CD8-positive, alpha-beta memory T cell (primary cell): Measurements from ENCODE around the gene ZNF324B. TPM values are rescaled to one million over a fixed set of nuclear protein-coding genes. Genes with fewer than 3 reads are reported as not detected.

Experiments
- CTCF ChIA-PET: fragments of 350-600 bp; sonication (Branson Sonifier 250); formaldehyde crosslinking; loops from one replicate; lab custom pipeline; 2021; ENCODE audit warnings: antibody characterized with exemption; lab: Charles Lee
- POLR2A ChIA-PET: fragments of 350-600 bp; sonication (Branson Sonifier 250); formaldehyde crosslinking; loops from one replicate; lab custom pipeline; 2021; ENCODE audit warnings: antibody characterized with exemption; lab: Charles Lee
- DNase-seq, 5 donors: peaks; one replicate each; pipeline versions ENCODE4 v3.0.0 to v3.0.0-alpha.2; 2020 to 2022; ENCODE audit warnings: mixed read lengths in 1 of 5
- H3K27ac ChIP-seq: one replicate; pipeline ENCODE4 v1.7.0; 2013; ENCODE audit warnings: low read depth, mild to moderate bottlenecking, low read length, moderate library complexity
- H3K27me3 ChIP-seq: 2 replicates; pipeline ENCODE4 v1.7.0; 2013; ENCODE audit warnings: low read length, mild to moderate bottlenecking; ENCODE audit not compliant: insufficient read depth, poor library complexity, severe bottlenecking
- H3K36me3 ChIP-seq: 2 replicates; pipeline ENCODE4 v1.7.0; 2013; ENCODE audit warnings: mild to moderate bottlenecking, low read length, moderate library complexity; ENCODE audit not compliant: insufficient read depth
- H3K4me1 ChIP-seq: 2 replicates; pipeline ENCODE4 v1.7.0; 2013; ENCODE audit warnings: mild to moderate bottlenecking, low read length, moderate library complexity; ENCODE audit not compliant: insufficient read depth
- H3K4me3 ChIP-seq: 2 replicates; pipeline ENCODE4 v1.7.0; 2013; ENCODE audit warnings: mild to moderate bottlenecking, low read length
- H3K9me3 ChIP-seq: 2 replicates; pipeline ENCODE4 v1.7.0; 2013; ENCODE audit warnings: mild to moderate bottlenecking, low read length
- H3K27ac Mint-ChIP-seq, 8 donors: one replicate each; pipeline ENCODE4 v1.8.0; 2020 to 2021; ENCODE audit warnings: mixed read lengths in 8 of 8, mild to moderate bottlenecking in 6 of 8, inconsistent platforms in 3 of 8, moderate library complexity in 3 of 8
- H3K27me3 Mint-ChIP-seq, 2 donors: one replicate each; pipeline ENCODE4 v1.8.0; 2020 to 2021; ENCODE audit warnings: mixed read lengths in 2 of 2, mild to moderate bottlenecking in 1 of 2, moderate library complexity in 1 of 2
- H3K36me3 Mint-ChIP-seq, 3 donors: one replicate each; pipeline ENCODE4 v1.8.0; 2020 to 2021; ENCODE audit warnings: mixed read lengths in 3 of 3, inconsistent platforms in 1 of 3, mild to moderate bottlenecking in 1 of 3
- H3K4me1 Mint-ChIP-seq, 3 donors: one replicate each; pipeline ENCODE4 v1.8.0; 2020 to 2021; ENCODE audit warnings: mixed read lengths in 3 of 3, inconsistent platforms in 1 of 3, mild to moderate bottlenecking in 1 of 3
- H3K4me3 Mint-ChIP-seq, 7 donors: one replicate each; pipeline ENCODE4 v1.8.0; 2020 to 2021; ENCODE audit warnings: mixed read lengths in 7 of 7, mild to moderate bottlenecking in 6 of 7, moderate library complexity in 4 of 7, inconsistent platforms in 2 of 7
- H3K9me3 Mint-ChIP-seq, 5 donors: one replicate each; pipeline ENCODE4 v1.8.0; 2020 to 2022; ENCODE audit warnings: mixed read lengths in 5 of 5, mild to moderate bottlenecking in 3 of 5, moderate library complexity in 2 of 5, inconsistent platforms in 1 of 5
- polyA plus RNA-seq: library from polyadenylated mRNA; unstranded; fragments of 300-500 nt; fragmentation: Illumina TruSeq; gene quantifications from one replicate; pipeline ENCODE4 v1.2.3, GENCODE V29; 2021
- total RNA-seq, 2 experiments: library from RNA; stranded (reverse); gene quantifications; one replicate each; pipeline ENCODE4 v1.2.3, GENCODE V29; 2021

ZNF324B gene
- total and polyA plus RNA-seq, 3 experiments from 2014 or later, result 2.9 to 11.3 (median 11.3) TPM

GRCh38 chr19:58491393-58491792 is 40.0 kb downstream of the ZNF324B start:
- Mint-ChIP-seq H3K4me1 (peaks cover 0 to 7% (median 0%) of the 10 kb centered on the region in 3 donors), H3K36me3 (peaks cover 0 to 2% (median 0%) of the 10 kb centered on the region in 3 donors), H3K9me3 (no peaks in the 10 kb centered on the region), H3K27me3 (no peaks in the 10 kb centered on the region), H3K27ac (peak overlapping the region in 1 of 8 donors; percentile 21), H3K4me3 (no peak overlapping the region)
- Histone ChIP-seq H3K27me3 (no peaks in the 10 kb centered on the region), H3K27ac (no peak overlapping the region), H3K4me3 (no peak overlapping the region), H3K4me1 (no peaks in the 10 kb centered on the region), H3K36me3 (no peaks in the 10 kb centered on the region), H3K9me3 (no peaks in the 10 kb centered on the region)
- DNase-seq, result no peak
- POLR2A ChIA-PET, result no interaction called here
- CTCF ChIA-PET, result no interaction called here

- peak overlapping the region in 1 of 8 donors; percentile 39 for H3K27ac Mint-ChIP-seq
Observed at GRCh38 chr19:58492265-58492664, 40.8 kb downstream of the ZNF324B start.

DNA sequence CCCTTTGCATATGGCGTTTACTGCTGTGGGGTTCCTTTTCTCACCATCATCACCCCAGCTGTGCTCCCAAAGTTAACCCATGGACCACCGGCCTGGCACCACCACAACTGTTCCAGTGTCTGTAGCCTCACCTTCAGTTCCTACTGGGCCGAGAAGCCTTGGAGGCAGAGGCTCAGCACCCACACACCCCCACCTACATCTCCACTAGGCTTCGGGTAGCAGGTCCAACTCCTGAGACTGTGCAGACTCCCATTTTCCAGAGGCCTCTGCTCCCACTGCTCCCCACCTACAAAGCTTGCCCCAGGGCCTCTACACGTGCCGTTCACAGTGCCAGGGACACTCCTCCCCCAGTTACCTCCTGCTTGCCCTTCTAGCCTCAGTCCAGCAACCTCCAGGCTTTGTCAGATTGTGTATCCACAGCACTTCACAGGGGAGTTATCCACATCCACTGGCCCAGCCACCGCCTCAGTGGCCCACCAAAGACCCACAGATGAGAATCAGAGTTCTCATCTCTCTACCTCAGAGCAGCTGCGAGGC is 46.3 kb downstream of the ZNF324B start:
- Mint-ChIP-seq H3K4me3 (peak overlapping the region in 5 of 7 donors; percentile 32 to 70 (median 55)), H3K27me3 (peaks cover 0 to 4% of the 10 kb centered on the region in 2 donors), H3K4me1 (peaks cover 25 to 32% (median 26%) of the 10 kb centered on the region in 3 donors), H3K36me3 (peaks cover 0 to 3% (median 0%) of the 10 kb centered on the region in 3 donors), H3K27ac (no peak overlapping the region), H3K9me3 (peaks cover 5 to 12% (median 5%) of the 10 kb centered on the region in 5 donors)
- ChIA-PET CTCF (interaction anchor here (1.1 kb wide), 1 partner anchor 16 kb away, joined by 3 read pairs; no protein-coding TSS in a partner anchor), POLR2A (no interaction called here)
- Histone ChIP-seq H3K27ac (peak overlapping the region; percentile 60), H3K4me3 (peak overlapping the region; percentile 83), H3K27me3 (no peaks in the 10 kb centered on the region), H3K36me3 (no peaks in the 10 kb centered on the region), H3K9me3 (no peaks in the 10 kb centered on the region), H3K4me1 (peaks cover 18% of the 10 kb centered on the region)
- no peak for DNase-seq

More at GRCh38 chr19:58492265-58492664, 40.8 kb downstream of the ZNF324B start:
- H3K9me3 Mint-ChIP-seq, result no peaks in the 10 kb centered on the region
- no peak overlapping the region for H3K4me3 Mint-ChIP-seq
- Histone ChIP-seq H3K27me3 (no peaks in the 10 kb centered on the region), H3K4me1 (peaks cover under 1% of the 10 kb centered on the region), H3K36me3 (no peaks in the 10 kb centered on the region), H3K4me3 (no peak overlapping the region), H3K27ac (no peak overlapping the region), H3K9me3 (no peaks in the 10 kb centered on the region)
- no peak for DNase-seq
- peaks cover 0 to 2% (median 0%) of the 10 kb centered on the region in 3 donors for H3K36me3 Mint-ChIP-seq
- POLR2A ChIA-PET, result no interaction called here
- no peaks in the 10 kb centered on the region for H3K27me3 Mint-ChIP-seq
- CTCF ChIA-PET, result no interaction called here
- H3K4me1 Mint-ChIP-seq, result peaks cover 5 to 14% (median 6%) of the 10 kb centered on the region in 3 donors

GRCh38 chr19:58498316-58499020 is 47.0 kb downstream of the ZNF324B start:
- peak overlapping the region; percentile 60 for H3K27ac ChIP-seq
- Mint-ChIP-seq H3K9me3 (peaks cover 5 to 12% (median 5%) of the 10 kb centered on the region in 5 donors), H3K4me3 (peak overlapping the region; percentile 86 to 96 (median 90)), H3K27ac (peak overlapping the region in 5 of 8 donors; percentile 94 to 98 (median 97)), H3K27me3 (peaks cover 0 to 4% of the 10 kb centered on the region in 2 donors), H3K4me1 (peaks cover 25 to 32% (median 26%) of the 10 kb centered on the region in 3 donors), H3K36me3 (peaks cover 0 to 3% (median 0%) of the 10 kb centered on the region in 3 donors)
- H3K27me3 ChIP-seq, result no peaks in the 10 kb centered on the region
- ChIA-PET POLR2A (interaction anchor here (0.7 to 1.1 kb wide), 2 partner anchors 9 to 21 kb away, joined by 3 to 5 read pairs; partner anchors contain the start of gene ZBTB45), CTCF (interaction anchor here (1.1 kb wide), 1 partner anchor 12 kb away, joined by 3 read pairs; no protein-coding TSS in a partner anchor)
- no peaks in the 10 kb centered on the region for H3K36me3 ChIP-seq
- DNase-seq, result no peak
- H3K4me3 ChIP-seq, result peak overlapping the region; percentile 83
- H3K4me1 ChIP-seq, result peaks cover 18% of the 10 kb centered on the region
- no peaks in the 10 kb centered on the region for H3K9me3 ChIP-seq

- ChIA-PET POLR2A (interaction anchor here (0.7 to 1.1 kb wide), 2 partner anchors 9 to 21 kb away, joined by 3 to 5 read pairs; partner anchors contain the start of gene ZBTB45), CTCF (interaction anchor here (1.1 to 2.6 kb wide), 5 partner anchors 13 to 82 kb away, joined by 3 to 18 read pairs (median 7); partner anchors contain the start of gene ZBTB45)
- Histone ChIP-seq H3K4me3 (peak overlapping the region; percentile 83), H3K27me3 (no peaks in the 10 kb centered on the region), H3K9me3 (no peaks in the 10 kb centered on the region), H3K4me1 (peaks cover 18% of the 10 kb centered on the region), H3K27ac (peak overlapping the region; percentile 60), H3K36me3 (no peaks in the 10 kb centered on the region)
- Mint-ChIP-seq H3K9me3 (peaks cover 5 to 12% (median 6%) of the 10 kb centered on the region in 5 donors), H3K4me3 (peak overlapping the region; percentile 86 to 96 (median 90)), H3K36me3 (peaks cover 0 to 3% (median 0%) of the 10 kb centered on the region in 3 donors), H3K4me1 (peaks cover 25 to 32% (median 26%) of the 10 kb centered on the region in 3 donors), H3K27ac (peak overlapping the region; percentile 91 to 98 (median 97)), H3K27me3 (peaks cover 0 to 4% of the 10 kb centered on the region in 2 donors)
- peak; percentile 87 to 96 (median 91) for DNase-seq
Observed at GRCh38 chr19:58499021-58499927, 47.9 kb downstream of the ZNF324B start.

- POLR2A ChIA-PET, result no interaction called here
- Mint-ChIP-seq H3K4me3 (peak overlapping the region in 3 of 7 donors; percentile 11 to 95 (median 28)), H3K4me1 (peaks cover 25 to 32% (median 26%) of the 10 kb centered on the region in 3 donors), H3K9me3 (peaks cover 5 to 12% (median 7%) of the 10 kb centered on the region in 5 donors), H3K27ac (peak overlapping the region in 4 of 8 donors; percentile 70 to 97 (median 94)), H3K36me3 (peaks cover 0 to 2% (median 0%) of the 10 kb centered on the region in 3 donors), H3K27me3 (peaks cover 0 to 4% of the 10 kb centered on the region in 2 donors)
- Histone ChIP-seq H3K36me3 (no peaks in the 10 kb centered on the region), H3K4me3 (no peak overlapping the region), H3K27ac (peak overlapping the region; percentile 60), H3K27me3 (no peaks in the 10 kb centered on the region), H3K9me3 (no peaks in the 10 kb centered on the region), H3K4me1 (peaks cover 18% of the 10 kb centered on the region)
- CTCF ChIA-PET, result interaction anchor here (1.1 to 2.6 kb wide), 4 partner anchors 14 to 81 kb away, joined by 3 to 18 read pairs (median 8); partner anchors contain the start of gene ZBTB45
- no peak for DNase-seq
Observed at GRCh38 chr19:58500242-58500641, 48.8 kb downstream of the ZNF324B start.
